OCI-LY7 (cell line): Measurements from ENCODE around the gene DNAH14.

ENCODE experiments used
- EZH2phosphoT487 ChIP-seq: fragments of 200-600 bp; sonication (generic); IDR thresholded peaks from 2 replicates; pipeline ENCODE4 v1.6.1; 2018; ENCODE audit warnings: low read depth, borderline replicate concordance, mild to moderate bottlenecking, mixed run types, antibody characterized with exemption, low read length, moderate library complexity, mixed read lengths
- TF ChIP-seq, protein P1 (sequence below): fragments of 200-600 bp; sonication (generic); conservative IDR thresholded peaks from 2 replicates; pipeline ENCODE4 v1.5.1; 2014; ENCODE audit warnings: mild to moderate bottlenecking, antibody characterized with exemption, low read length, moderate library complexity, mixed read lengths

DNA sequence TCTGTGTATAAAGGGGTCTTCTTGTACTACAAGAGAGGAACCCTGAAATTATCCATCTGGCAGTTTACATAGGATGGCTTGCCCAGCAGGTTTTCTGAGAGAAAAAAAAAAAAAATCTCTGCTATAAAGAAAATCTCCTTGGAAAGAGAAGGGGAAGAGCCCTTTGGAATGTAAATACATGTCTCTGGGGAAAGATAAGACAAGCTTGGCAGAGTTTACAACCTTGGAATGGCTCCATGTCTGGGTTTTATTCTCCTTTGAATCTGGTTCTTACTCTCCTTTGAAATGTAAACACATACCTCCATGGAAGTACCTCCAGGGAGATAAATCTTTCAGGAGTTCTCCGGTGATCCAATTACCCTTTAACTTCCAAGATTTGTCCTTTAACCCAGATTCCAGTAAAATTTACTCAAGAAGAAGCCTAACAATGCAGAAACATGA, 45.1 kb upstream of the DNAH14 start:
- TF ChIP-seq, protein P1, sequence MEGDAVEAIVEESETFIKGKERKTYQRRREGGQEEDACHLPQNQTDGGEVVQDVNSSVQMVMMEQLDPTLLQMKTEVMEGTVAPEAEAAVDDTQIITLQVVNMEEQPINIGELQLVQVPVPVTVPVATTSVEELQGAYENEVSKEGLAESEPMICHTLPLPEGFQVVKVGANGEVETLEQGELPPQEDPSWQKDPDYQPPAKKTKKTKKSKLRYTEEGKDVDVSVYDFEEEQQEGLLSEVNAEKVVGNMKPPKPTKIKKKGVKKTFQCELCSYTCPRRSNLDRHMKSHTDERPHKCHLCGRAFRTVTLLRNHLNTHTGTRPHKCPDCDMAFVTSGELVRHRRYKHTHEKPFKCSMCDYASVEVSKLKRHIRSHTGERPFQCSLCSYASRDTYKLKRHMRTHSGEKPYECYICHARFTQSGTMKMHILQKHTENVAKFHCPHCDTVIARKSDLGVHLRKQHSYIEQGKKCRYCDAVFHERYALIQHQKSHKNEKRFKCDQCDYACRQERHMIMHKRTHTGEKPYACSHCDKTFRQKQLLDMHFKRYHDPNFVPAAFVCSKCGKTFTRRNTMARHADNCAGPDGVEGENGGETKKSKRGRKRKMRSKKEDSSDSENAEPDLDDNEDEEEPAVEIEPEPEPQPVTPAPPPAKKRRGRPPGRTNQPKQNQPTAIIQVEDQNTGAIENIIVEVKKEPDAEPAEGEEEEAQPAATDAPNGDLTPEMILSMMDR, result no peak
- no peak for TF ChIP-seq EZH2phosphoT487
